ENCODE results near the gene PNKP.

PNKP gene

GRCh38 chr19:49861107-49861506 is 6.3 kb downstream of the PNKP start:
- TF ChIP-seq, protein P1, sequence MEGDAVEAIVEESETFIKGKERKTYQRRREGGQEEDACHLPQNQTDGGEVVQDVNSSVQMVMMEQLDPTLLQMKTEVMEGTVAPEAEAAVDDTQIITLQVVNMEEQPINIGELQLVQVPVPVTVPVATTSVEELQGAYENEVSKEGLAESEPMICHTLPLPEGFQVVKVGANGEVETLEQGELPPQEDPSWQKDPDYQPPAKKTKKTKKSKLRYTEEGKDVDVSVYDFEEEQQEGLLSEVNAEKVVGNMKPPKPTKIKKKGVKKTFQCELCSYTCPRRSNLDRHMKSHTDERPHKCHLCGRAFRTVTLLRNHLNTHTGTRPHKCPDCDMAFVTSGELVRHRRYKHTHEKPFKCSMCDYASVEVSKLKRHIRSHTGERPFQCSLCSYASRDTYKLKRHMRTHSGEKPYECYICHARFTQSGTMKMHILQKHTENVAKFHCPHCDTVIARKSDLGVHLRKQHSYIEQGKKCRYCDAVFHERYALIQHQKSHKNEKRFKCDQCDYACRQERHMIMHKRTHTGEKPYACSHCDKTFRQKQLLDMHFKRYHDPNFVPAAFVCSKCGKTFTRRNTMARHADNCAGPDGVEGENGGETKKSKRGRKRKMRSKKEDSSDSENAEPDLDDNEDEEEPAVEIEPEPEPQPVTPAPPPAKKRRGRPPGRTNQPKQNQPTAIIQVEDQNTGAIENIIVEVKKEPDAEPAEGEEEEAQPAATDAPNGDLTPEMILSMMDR (conservative IDR thresholded peaks at IDR 0.05): no peak
- H3K27ac ChIP-seq: peak overlapping the region; percentile 23

GRCh38 chr19:49860336-49861102 is 6.9 kb downstream of the PNKP start:
- TF ChIP-seq, protein P1 (conservative IDR thresholded peaks at IDR 0.05): no peak
- peak overlapping the region; percentile 23 for H3K27ac ChIP-seq

GRCh38 chr19:49859682-49860335 is 7.6 kb downstream of the PNKP start:
- TF ChIP-seq, protein P1 (conservative IDR thresholded peaks at IDR 0.05): no peak
- peak overlapping the region; percentile 23; the same call in 1 of the 2 replicates for H3K27ac ChIP-seq

- peak overlapping the region; percentile 33; the same call in 1 of the 2 replicates for H3K27ac ChIP-seq
- TF ChIP-seq, protein P1 (conservative IDR thresholded peaks at IDR 0.05): no peak
Measured at GRCh38 chr19:49858088-49858985, 9.0 kb downstream of the PNKP start.

GRCh38 chr19:49857838-49858087 is 9.6 kb downstream of the PNKP start:
- H3K27ac ChIP-seq: peak overlapping the region; percentile 33
- TF ChIP-seq, protein P1 (conservative IDR thresholded peaks at IDR 0.05): no peak

- TF ChIP-seq, protein P1 (conservative IDR thresholded peaks at IDR 0.05): no peak
- H3K27ac ChIP-seq: peak overlapping the region; percentile 33
Measured at GRCh38 chr19:49857061-49857837, 10.1 kb downstream of the PNKP start.

Data from VCaP (cell line).